ENCODE data around the gene VAMP7. TPM values are rescaled to one million over a fixed set of nuclear protein-coding genes. Genes with fewer than 3 reads are reported as not detected.
"Not testable (repeated sequence)": the region's sequence is repeated elsewhere in the genome, so short reads cannot be mapped to it uniquely, and the experiment has no call there.

Gene VAMP7
- total and polyA plus RNA-seq, 2 of the 8 experiments (the other 6 are each of a cell fraction or from before 2014, with no cell fraction given), result 14.2 to 22.1 TPM

GRCh38 chrX:155986995-155987394 lies 105.8 kb downstream of the VAMP7 start:
- H3K23ac ChIP-seq (ENCODE audit: insufficient read length); H2AK5ac ChIP-seq (ENCODE audit: low read depth, low read length); H3K23me2 ChIP-seq (ENCODE audit: low read depth, low read length); H3K27me3 ChIP-seq (replicated peaks in 1 of 4; ENCODE audit: control insufficient read depth in 3 of 4, extremely low read depth in 1 of 4, insufficient read depth in 3 of 4, low read length in 3 of 4); H2BK120ac ChIP-seq (replicated peaks; ENCODE audit: low read depth, low read length); H3K27ac ChIP-seq (ENCODE audit: low read depth, low read length); H3K4ac ChIP-seq (replicated peaks; ENCODE audit: insufficient read length, low read depth, low read length); H2BK5ac ChIP-seq (ENCODE audit: low read depth, low read length); H3K9ac ChIP-seq (replicated peaks in 1 of 4; ENCODE audit: extremely low read depth in 1 of 4, low read depth in 3 of 4, low read length in 3 of 4); H4K20me1 ChIP-seq (replicated peaks in 1 of 2; ENCODE audit: control insufficient read depth in 1 of 2, insufficient read depth in 2 of 2, low read length in 2 of 2); H3K4me2 ChIP-seq (ENCODE audit: insufficient read depth in 1 of 2, low read depth in 2 of 2, low read length in 2 of 2); H2BK15ac ChIP-seq (ENCODE audit: low read length); H3K79me1 ChIP-seq (ENCODE audit: low read depth, low read length); H4K91ac ChIP-seq (replicated peaks; ENCODE audit: insufficient read length, low read length); DNase-seq (ENCODE audit: low read depth in 1 of 2, low spot score in 2 of 2); H3K4me1 ChIP-seq (replicated peaks in 1 of 4; ENCODE audit: control insufficient read depth in 3 of 4, insufficient read depth in 4 of 4, low read length in 3 of 4); H3K36me3 ChIP-seq (ENCODE audit: control insufficient read depth in 2 of 4, insufficient read depth in 4 of 4, low read length in 3 of 4); H3K14ac ChIP-seq (ENCODE audit: insufficient read length); H3K56ac ChIP-seq (replicated peaks; ENCODE audit: insufficient read length, low read depth, low read length); H3K18ac ChIP-seq (ENCODE audit: extremely low read depth, low read length); CTCF ChIA-PET (ENCODE audit: partially characterized antibody); H3K4me3 ChIP-seq (ENCODE audit: extremely low read depth in 1 of 4, insufficient read depth in 2 of 4, low read depth in 3 of 4, low read length in 4 of 4); POLR2A ChIA-PET (ENCODE audit: partially characterized antibody); H2BK12ac ChIP-seq (ENCODE audit: low read depth, low read length); H2BK20ac ChIP-seq (ENCODE audit: low read length); H3K79me2 ChIP-seq (ENCODE audit: control insufficient read depth in 1 of 2, insufficient read depth in 2 of 2, low read length in 2 of 2); H4K8ac ChIP-seq (ENCODE audit: extremely low read depth, insufficient read depth, low read length); FAIRE-seq; H4K5ac ChIP-seq (ENCODE audit: insufficient read length, low read depth, low read length); H2AFZ ChIP-seq (ENCODE audit: low read length): not testable (repeated sequence)
- 57% methylated on average over 2 of the region's 2 CpGs; no CpG with 5 or more reads in 1 of the 2 experiments for WGBS, 2 experiments (ENCODE audit: extremely low coverage in 1 of 2, insufficient coverage in 1 of 2, insufficient read length in 1 of 2, insufficient replicate concordance in 2 of 2, low coverage in 1 of 2, low lambda C conversion rate in 2 of 2, missing lambda C conversion rate in 1 of 2)
- peaks cover 49 to 80% of the 10 kb centered on the region in 2 experiments for H3K9me3 ChIP-seq (ENCODE audit: insufficient read depth in 2 of 2, low read depth in 1 of 2, low read length in 1 of 2)
